NCI-H2227 treated with DMSO at 0.1 percent for 48 hours (cell line): ENCODE data around the gene CCDC85B.
"Not testable (repeated sequence)": the region's sequence is repeated elsewhere in the genome, so short reads cannot be mapped to it uniquely, and the experiment has no call there.

ENCODE experiments used
- DNase-seq: peaks from one replicate; lab custom pipeline; 2025; lab: John Stamatoyannopoulos, UW

CCDC85B gene

DNA sequence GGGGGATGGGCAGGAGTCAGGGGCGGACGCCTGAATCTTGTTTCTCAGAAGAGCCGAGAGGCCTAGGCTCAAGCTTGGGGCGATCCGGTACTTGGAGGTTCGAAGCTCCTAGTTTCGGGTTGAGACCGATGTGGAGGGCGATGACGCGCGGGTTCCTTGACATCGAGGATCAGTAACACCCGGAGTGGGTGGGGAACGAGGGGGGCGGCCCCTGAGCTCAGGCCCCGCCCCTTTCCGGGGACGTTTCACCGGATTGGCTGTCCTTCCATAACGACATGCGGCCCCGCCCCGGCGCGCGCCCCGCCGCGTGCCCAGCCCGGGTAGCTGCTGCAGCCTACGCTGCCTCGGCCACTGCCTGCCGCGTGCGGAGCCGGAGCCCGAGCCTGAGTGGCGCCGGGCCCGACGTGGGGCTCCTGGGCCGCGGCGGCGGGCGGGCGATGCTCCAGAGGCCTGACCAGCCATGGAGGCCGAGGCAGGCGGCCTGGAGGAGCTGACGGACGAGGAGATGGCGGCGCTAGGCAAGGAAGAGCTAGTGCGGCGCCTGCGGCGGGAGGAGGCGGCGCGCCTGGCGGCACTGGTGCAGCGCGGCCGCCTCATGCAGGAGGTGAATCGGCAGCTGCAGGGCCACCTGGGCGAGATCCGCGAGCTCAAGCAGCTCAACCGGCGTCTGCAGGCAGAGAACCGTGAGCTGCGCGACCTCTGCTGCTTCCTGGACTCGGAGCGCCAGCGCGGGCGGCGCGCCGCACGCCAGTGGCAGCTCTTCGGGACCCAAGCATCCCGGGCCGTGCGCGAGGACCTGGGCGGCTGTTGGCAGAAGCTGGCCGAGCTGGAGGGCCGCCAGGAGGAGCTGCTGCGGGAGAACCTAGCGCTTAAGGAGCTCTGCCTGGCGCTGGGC lies at the start of gene CCDC85B:
CCDC85B (plus strand) TSS at position 350 of the 895 bp plus-strand sequence; CDS start at position 461, 111 bp downstream.
- DNase-seq: peak; percentile 92

DNA sequence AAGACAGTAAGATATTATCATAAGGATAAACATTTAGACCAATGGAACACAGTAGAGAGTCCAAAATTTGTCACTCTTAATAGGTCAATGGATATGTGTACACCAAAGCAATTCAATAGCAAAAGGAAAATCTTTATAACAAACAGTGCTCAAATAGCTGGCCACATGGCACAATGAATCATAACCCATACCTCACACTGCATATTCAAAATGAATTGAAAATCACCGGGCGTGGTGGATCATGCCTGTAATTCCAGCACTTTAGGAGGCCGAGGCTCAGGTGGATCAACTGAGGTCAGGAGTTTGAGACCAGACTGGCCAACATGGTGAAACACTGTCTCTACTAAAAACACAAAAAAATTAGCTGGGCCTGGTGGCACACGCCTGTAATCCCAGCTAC lies 48.3 kb upstream of the CCDC85B start:
- DNase-seq: no peak

GRCh38 chr11:65843811-65844210 lies 46.7 kb upstream of the CCDC85B start:
- DNase-seq: no peak

DNA sequence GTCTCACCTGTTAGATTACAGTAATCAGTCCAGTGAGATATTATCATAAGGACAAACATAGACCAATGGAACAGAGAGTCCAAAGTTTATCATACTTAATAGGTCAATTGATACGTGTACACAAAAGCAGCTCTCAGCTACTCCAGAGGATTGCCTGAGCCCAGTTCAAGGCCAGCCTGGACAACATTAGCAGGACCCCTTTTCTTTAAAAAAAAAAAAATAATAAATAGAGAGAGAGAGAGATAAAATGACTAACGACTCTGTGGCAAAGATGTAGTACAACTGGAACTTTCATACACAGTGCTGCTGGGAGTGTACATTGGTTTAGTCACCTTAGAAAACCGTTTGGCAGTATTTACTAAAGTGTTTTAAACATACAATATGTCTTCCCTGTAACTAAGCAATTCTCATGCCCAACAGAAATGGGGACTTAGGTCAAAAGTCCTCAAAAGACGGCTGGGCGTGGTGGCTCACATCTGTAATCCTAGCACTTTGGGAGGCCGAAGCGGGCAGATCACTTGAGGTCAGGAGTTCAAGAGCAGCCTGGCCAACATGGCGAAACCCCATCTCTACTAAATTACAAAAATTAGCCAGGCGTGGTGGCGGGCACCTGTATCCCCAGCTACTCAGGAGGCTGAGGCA lies 46.1 kb upstream of the CCDC85B start:
- no peak for DNase-seq

DNA sequence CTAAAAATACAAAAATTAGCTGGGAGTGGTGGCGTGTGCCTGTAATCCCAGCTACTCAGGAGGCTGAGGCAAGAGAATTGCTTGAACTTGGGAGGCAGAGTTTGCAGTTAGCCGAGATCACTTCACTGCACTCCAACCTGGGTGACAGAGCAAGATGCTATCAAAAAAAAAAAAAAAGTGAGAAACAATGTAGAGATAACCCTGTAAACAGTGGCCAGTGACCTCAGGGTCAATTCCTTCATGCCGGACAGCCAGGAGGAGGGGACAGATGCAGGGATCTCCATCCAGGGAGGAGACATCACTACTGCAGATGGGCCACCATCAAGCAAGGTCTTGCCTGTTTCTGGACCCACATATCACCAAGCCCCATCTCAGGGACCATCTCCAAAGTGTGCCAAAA lies 42.7 kb upstream of the CCDC85B start:
- no peak for DNase-seq

DNA sequence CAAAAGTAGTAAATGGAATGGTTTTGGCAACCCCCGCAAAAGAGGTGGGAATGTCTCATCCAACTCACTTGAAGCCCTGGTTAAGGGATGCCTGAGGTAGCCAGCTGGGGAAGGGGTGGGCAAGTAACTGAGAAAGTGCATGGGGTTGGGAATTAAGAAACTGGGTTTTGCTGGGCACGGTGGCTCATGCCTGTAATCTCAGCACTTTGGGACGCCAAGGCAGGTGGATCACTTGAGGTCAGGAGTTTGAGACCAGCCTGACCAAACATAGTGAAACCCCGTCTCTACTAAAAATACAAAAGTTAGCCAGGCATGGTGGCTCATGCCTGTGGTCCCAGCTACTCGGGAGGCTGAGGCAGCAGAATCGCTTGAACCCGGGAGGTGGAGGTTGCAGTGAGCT lies 41.8 kb upstream of the CCDC85B start:
- not testable (repeated sequence) for DNase-seq

DNA sequence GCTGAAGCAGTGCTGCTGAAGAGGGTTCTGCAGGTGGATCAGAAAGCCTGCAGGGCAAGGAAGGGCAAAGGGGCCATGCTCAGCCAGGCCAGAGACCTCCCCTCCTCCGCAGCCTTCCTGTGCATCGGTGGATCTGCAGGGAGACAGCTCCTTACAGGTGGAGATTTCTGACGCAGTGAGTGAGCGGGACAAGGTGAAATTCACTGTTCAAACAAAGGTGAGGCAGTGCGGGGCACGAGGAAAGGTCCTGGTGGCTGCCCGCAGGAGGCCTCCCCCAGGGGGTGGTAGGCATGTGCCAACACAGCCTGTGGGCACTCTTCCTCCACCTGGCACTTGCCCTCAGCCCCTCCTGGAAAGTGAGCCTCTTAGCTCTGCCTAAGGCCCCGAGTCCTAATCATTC lies 41.1 kb upstream of the CCDC85B start:
- no peak for DNase-seq

- no peak for DNase-seq
These were observed 40.7 kb upstream of the CCDC85B start for GRCh38 chr11:65849771-65850216.

- DNase-seq: no peak
These were observed 40.0 kb upstream of the CCDC85B start for GRCh38 chr11:65850217-65851082.

GRCh38 chr11:65851083-65851579 lies 39.3 kb upstream of the CCDC85B start:
- no peak for DNase-seq

DNA sequence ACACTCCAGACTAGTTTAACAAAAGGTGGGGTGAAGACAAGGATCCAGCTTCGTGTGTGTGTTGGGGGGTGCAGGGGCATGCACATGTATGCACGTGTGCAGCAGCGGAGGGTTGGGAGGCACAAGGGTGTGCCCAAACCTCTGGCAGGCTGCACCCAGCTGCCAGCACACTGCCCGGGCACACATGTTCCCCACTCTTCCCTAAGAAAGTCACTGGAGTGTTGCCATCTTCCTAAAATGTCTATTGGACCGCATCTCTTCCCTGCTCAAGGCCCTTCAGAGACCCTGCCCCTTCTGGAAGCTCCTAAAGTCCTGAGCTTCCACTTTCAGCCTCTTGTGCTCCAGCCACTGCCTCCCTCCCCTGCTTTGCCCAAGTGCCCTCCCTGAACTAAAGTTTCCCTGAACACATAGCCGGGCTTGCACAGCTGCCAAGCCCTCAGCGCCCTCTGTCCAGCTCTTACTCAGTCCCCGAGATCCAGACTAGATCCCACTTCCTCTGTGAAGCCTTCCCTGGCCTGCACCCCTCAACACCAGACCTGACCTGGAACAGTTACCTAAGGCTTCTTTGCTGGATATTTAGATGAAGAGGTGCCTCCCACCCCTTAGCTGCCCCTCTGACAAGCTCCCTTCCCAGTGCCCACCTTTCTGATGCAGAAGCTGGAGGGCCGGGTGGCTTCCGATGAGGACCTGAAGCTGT lies 38.5 kb upstream of the CCDC85B start:
- no peak for DNase-seq

DNA sequence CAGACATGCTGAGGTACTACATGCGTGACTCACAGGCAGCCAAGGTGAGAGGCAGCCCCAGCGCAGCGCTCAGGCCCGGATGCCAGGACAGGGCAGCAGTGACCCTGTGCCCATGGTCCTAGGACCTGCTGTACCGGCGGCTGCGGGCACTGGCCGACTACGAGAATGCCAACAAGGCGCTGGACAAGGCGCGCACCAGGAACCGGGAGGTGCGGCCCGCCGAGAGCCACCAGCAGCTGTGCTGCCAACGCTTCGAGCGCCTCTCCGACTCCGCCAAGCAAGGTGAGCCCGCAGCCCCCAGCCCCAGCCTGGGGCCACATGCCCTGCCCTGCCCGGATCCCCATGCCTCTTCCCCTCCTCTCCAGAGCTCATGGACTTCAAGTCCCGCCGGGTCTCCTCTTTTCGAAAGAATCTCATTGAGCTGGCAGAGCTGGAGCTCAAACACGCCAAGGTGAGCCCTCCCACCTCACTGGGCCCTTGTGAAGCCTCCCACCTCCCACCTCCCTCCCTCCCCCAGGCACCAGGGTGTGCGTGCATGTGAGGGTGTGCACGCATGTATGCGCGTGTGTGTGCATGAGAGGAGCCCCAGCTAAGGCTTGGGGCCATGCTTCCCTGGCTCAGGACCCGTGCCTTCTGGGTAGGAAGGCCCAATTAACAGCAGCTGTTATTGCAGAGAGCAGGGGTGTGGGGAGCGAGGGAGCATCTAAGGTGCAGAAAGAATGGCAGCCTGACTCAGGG lies 37.8 kb upstream of the CCDC85B start:
- no peak for DNase-seq

- DNase-seq: no peak
These were observed 37.1 kb upstream of the CCDC85B start for GRCh38 chr11:65853246-65853979.

DNA sequence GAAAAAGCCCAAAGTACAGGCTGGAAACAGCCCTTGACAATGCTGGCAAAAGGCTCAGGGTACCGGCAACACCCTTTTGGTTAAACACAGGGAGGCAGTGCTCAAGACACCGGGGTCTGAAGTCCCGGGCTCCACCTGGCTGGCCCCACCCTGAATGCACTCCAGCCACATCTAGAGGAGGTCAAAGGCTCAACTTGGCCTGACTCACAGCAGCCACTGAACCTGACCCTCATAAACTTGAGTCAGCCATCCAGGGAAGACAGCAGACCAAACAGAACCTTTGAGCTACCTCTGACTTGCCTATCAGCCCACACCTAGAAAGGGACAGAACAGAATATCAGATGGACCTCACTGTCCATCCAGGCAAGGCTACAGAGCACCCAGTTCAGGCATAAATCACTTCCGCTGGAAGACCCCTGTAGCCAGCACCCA lies 36.3 kb upstream of the CCDC85B start:
- DNase-seq: no peak

DNA sequence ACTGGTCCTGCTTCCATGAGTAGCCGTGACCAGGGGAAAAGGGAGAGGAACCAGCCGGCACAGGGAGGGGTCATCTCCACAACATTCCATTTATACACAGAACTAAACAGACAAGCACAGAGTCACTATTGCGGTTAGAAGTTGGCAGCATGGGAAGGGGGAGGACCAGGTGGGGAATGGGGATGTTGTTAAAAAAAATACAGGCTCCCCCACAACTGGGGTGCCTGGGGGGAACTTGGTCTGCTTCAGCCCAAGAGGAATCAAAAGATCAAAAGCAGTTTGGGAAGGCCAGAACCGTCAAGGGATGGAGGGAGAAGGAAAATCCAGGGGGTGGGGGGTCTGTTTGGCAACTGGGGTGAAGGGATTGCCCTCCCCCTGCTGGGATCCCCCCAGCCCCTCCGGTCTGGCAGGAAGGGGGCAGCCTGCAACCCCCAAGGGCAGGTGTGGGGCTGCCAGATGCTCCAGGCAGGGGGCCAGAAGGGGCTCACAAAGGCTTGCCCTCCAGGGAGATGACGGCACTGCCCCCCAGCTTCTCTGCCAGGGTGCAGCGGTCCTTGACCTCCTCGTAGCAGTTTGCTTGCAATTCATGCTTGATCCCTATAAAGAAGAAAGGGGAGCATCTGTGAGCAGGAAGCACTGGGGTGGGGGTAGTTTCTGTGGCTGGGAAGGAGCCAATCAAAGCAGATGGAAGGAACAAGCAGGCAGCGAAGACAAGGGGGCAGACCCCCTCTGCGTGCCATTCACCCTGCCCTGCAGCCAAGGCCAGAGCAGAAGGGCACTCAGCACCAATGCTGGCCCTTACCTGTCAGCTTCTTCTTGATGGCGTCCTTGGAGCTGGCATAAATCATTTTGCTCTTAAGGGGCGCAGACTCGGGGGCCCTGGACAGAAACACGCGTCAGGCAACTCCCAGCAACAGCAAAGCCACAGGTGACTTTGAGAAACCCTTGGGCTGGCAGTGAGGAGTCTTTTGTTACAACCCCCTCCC lies 35.3 kb upstream of the CCDC85B start:
- no peak for DNase-seq

GRCh38 chr11:65855927-65856363 lies 34.5 kb upstream of the CCDC85B start:
- no peak for DNase-seq

- peak; percentile 67 for DNase-seq
These were observed 33.6 kb upstream of the CCDC85B start for GRCh38 chr11:65856689-65857499.

DNA sequence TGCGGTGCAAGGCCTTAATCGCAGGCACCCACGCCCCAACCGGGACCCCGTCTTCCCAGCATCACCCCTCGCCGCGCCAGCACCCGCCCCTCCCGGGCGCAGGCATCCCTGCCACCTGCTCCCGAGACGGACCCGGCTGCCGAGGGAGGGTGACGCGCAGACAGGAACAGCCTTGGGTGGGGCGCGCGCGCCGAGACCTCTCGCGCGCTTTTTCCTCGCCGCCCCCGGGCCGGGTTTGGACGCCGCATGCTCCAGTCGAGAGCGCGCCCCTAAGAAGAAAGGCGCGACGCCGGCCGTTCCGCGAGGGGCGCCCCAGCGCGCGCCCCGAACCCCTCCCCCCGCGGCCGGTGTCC lies 33.0 kb upstream of the CCDC85B start:
- DNase-seq: no peak
